ENCODE results near the gene PAAF1. TPM values are rescaled to one million over a fixed set of nuclear protein-coding genes. Genes with fewer than 3 reads are reported as not detected.

The PAAF1 gene
- total RNA-seq, 1 donor from 2014 or later: 14.9 TPM

Other genes with a start within 250 kb of the PAAF1 start
- 31.2 TPM for gene PLEKHB1, start 230.4 kb upstream of the PAAF1 start, total RNA-seq
- 135 TPM for gene RAB6A, start 115.9 kb upstream of the PAAF1 start, total RNA-seq
- gene MRPL48, start 89.1 kb upstream of the PAAF1 start, total RNA-seq: 30.8 TPM
- gene COA4, start 153 bp upstream of the PAAF1 start, total RNA-seq: 52.9 TPM
- not detected for gene DNAJB13, start 74.0 kb downstream of the PAAF1 start, total RNA-seq
- 12.0 TPM for gene UCP2, start 105.8 kb downstream of the PAAF1 start, total RNA-seq
- 0.54 TPM for gene UCP3, start 132.1 kb downstream of the PAAF1 start, total RNA-seq

All from cardiac septum (tissue), 1 donor.